Muscle layer of duodenum (tissue), 2 donors: ENCODE data around the gene IL25.
"Not testable (repeated sequence)": the region's sequence is repeated elsewhere in the genome, so short reads cannot be mapped to it uniquely, and the experiment has no call there.

Experiments used
- H3K27ac ChIP-seq: one replicate; pipeline ENCODE4 v1.7.0; 2013; ENCODE audit warnings: mild to moderate bottlenecking, low read length
- H3K27me3 ChIP-seq: one replicate; pipeline ENCODE4 v1.7.0; 2013; ENCODE audit warnings: low read depth, mild to moderate bottlenecking, control low read depth, low read length
- H3K36me3 ChIP-seq, 2 donors: one replicate each; pipeline ENCODE4 v1.7.0; 2013; ENCODE audit warnings: low read length in 2 of 2, control low read depth in 1 of 2, mild to moderate bottlenecking in 1 of 2; ENCODE audit not compliant: insufficient read depth in 2 of 2, control insufficient read depth in 1 of 2
- H3K4me1 ChIP-seq, 2 donors: one replicate each; pipeline ENCODE4 v1.7.0; 2013; ENCODE audit warnings: low read length in 2 of 2, mild to moderate bottlenecking in 2 of 2, control low read depth in 1 of 2, moderate library complexity in 1 of 2; ENCODE audit not compliant: insufficient read depth in 2 of 2, control insufficient read depth in 1 of 2
- H3K4me3 ChIP-seq, 2 donors: one replicate each; pipeline ENCODE4 v1.7.0; 2013; ENCODE audit warnings: low read length in 2 of 2, low read depth in 1 of 2, mild to moderate bottlenecking in 1 of 2
- H3K9me3 ChIP-seq, 2 donors: one replicate each; pipeline ENCODE4 v1.7.0; 2013; ENCODE audit warnings: low read length in 2 of 2, control low read depth in 1 of 2, mild to moderate bottlenecking in 1 of 2; ENCODE audit not compliant: control insufficient read depth in 1 of 2
- donor health status: healthy.

IL25 gene

GRCh38 chr14:23385642-23386265 is 13.1 kb downstream of the IL25 start:
- H3K4me1 ChIP-seq: no peaks in the 10 kb centered on the region
- no peaks in the 10 kb centered on the region for H3K36me3 ChIP-seq
- no peaks in the 10 kb centered on the region for H3K9me3 ChIP-seq
- no peak overlapping the region for H3K4me3 ChIP-seq
- no peak overlapping the region for H3K27ac ChIP-seq
- no peaks in the 10 kb centered on the region for H3K27me3 ChIP-seq

GRCh38 chr14:23386266-23386657 is 13.7 kb downstream of the IL25 start:
- H3K9me3 ChIP-seq, H3K27ac ChIP-seq, H3K4me3 ChIP-seq, H3K27me3 ChIP-seq, H3K4me1 ChIP-seq, H3K36me3 ChIP-seq: not testable (repeated sequence)

DNA sequence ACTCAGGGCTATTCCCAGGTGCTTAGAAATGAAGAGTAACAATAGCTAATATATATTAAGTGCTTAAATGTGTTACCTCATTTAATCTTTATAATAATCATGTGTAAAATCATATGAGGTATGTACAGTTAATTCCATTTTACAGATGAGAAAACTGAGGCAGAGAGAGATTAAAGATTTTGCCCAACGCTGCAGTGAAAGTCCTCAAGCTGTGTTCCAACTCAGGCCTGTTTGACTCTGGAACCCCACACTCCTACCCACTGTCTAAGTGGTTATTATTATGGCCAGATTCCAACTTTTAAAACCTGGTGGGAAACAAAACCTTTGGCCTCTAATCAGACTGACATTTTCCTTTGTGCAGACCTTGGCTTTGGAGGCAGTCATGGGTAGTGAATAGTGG is 14.4 kb downstream of the IL25 start:
- no peaks in the 10 kb centered on the region for H3K9me3 ChIP-seq
- no peak overlapping the region for H3K4me3 ChIP-seq
- no peaks in the 10 kb centered on the region for H3K4me1 ChIP-seq
- no peaks in the 10 kb centered on the region for H3K27me3 ChIP-seq
- no peak overlapping the region for H3K27ac ChIP-seq
- H3K36me3 ChIP-seq: no peaks in the 10 kb centered on the region

- H3K4me3 ChIP-seq: no peak overlapping the region
- no peaks in the 10 kb centered on the region for H3K27me3 ChIP-seq
- H3K27ac ChIP-seq: no peak overlapping the region
- no peaks in the 10 kb centered on the region for H3K4me1 ChIP-seq
- H3K9me3 ChIP-seq: no peaks in the 10 kb centered on the region
- H3K36me3 ChIP-seq: no peaks in the 10 kb centered on the region
Measured at GRCh38 chr14:23387916-23388882, 15.6 kb downstream of the IL25 start.

DNA sequence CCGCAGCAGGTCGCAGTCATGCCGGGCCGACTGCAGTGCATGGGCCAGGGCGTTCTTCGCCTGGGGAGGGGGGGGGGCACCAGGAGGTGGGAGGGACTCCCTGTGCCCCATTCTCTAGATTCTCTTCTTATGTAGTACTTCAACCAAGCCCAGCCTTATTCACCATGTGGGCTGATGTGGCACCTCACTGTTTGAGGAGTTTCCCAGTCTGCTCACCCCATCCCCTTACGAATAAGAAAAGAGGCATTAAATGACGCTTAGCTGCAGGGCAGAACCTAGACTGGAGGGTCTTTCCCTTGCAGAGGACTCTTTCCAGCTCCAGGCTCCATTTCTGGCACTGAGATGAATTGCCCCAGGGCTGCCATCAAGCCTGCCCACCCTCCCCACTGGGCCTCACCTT is 16.4 kb downstream of the IL25 start:
- Histone ChIP-seq H3K27me3 (no peaks in the 10 kb centered on the region), H3K4me1 (no peaks in the 10 kb centered on the region), H3K36me3 (no peaks in the 10 kb centered on the region), H3K4me3 (no peak overlapping the region), H3K9me3 (no peaks in the 10 kb centered on the region), H3K27ac (no peak overlapping the region)

- no peak overlapping the region for H3K4me3 ChIP-seq
- no peaks in the 10 kb centered on the region for H3K27me3 ChIP-seq
- H3K27ac ChIP-seq: no peak overlapping the region
- no peaks in the 10 kb centered on the region for H3K4me1 ChIP-seq
- H3K36me3 ChIP-seq: no peaks in the 10 kb centered on the region
- no peaks in the 10 kb centered on the region for H3K9me3 ChIP-seq
Measured at GRCh38 chr14:23389396-23389795, 16.8 kb downstream of the IL25 start.

DNA sequence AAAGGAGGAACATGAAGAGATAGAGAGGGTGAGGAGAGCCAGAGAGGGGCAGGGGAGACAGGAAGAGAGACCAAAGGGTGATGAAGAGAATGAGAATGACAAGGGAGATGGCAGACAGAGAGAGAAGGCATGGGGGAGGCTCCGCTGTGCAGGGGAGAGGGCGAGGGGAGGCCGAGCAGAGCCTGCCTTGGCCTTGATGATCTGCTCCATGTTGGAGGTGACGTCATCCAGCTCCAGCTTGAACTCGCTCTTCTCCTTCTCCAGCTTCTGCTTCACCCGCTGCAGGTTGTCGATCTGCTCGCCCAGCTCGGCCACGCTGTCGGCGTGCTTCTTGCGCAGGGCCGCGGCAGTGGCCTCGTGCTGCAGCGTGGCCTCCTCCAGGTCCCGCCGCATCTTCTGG is 17.3 kb downstream of the IL25 start:
- not testable (repeated sequence) for H3K27ac ChIP-seq, H3K27me3 ChIP-seq, H3K36me3 ChIP-seq, H3K4me1 ChIP-seq, H3K4me3 ChIP-seq, H3K9me3 ChIP-seq

- Histone ChIP-seq H3K4me1 (no peaks in the 10 kb centered on the region), H3K9me3 (no peaks in the 10 kb centered on the region), H3K27ac (no peak overlapping the region), H3K36me3 (no peaks in the 10 kb centered on the region), H3K4me3 (no peak overlapping the region), H3K27me3 (no peaks in the 10 kb centered on the region)
Measured at GRCh38 chr14:23392613-23393012, 20.0 kb downstream of the IL25 start.

GRCh38 chr14:23396126-23396525 is 23.5 kb downstream of the IL25 start:
- Histone ChIP-seq H3K4me3 (no peak overlapping the region), H3K9me3 (no peaks in the 10 kb centered on the region), H3K4me1 (no peaks in the 10 kb centered on the region), H3K27ac (no peak overlapping the region), H3K36me3 (no peaks in the 10 kb centered on the region), H3K27me3 (no peaks in the 10 kb centered on the region)

DNA sequence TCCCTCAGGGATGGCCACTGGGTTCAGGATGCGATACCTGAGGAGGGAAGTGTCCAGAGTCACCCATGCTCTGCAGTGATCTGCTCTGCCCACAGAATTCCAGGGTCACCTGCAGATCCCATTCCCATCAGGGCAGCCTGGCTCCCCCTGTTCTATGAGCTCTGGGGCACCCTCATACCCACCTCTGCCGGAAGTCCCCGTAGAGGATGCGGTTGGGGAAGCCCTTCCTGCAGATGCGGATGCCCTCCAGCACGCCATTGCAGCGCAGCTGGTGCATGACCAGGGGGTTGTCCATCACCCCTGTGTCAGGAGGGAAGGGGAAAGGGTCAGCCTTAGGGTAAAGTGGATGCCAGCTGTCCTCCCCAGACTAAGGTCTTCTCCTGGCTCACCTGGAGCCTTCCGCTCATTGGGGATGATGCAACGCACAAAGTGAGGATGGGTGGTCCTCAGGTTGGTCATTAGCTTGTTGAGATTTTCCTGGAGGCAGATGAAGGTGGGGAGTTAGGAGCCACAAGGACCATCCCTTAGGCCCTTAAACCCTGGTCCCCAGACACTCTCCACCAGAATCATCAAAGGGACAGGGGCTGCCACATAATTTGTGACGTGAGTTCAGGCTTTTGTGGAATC is 24.3 kb downstream of the IL25 start:
- H3K4me1 ChIP-seq: no peaks in the 10 kb centered on the region
- H3K4me3 ChIP-seq: no peak overlapping the region
- H3K27ac ChIP-seq: no peak overlapping the region
- H3K27me3 ChIP-seq: no peaks in the 10 kb centered on the region
- H3K36me3 ChIP-seq: no peaks in the 10 kb centered on the region
- no peaks in the 10 kb centered on the region for H3K9me3 ChIP-seq

DNA sequence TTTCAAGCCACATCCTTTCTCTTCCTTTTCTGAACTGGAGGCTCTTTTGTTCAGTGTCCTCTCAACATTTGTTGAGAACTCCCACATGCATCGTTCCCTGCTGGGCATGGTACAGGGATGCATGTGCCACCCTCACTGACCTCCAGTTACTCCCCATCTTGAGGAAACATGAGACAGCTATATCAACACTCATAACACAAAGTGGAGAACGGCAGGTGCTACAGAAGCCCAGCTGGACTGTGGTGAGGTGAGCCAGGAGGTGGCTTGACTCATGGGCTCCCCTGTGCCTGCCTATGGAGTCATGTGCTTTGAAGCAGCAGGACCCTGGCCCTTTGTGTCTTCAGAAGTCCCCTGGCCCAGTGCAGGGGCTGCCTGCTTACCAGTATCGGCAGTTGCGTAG is 25.7 kb downstream of the IL25 start:
- Histone ChIP-seq H3K27me3 (no peaks in the 10 kb centered on the region), H3K4me3 (no peak overlapping the region), H3K36me3 (no peaks in the 10 kb centered on the region), H3K9me3 (no peaks in the 10 kb centered on the region), H3K27ac (no peak overlapping the region), H3K4me1 (no peaks in the 10 kb centered on the region)
